Lower leg skin (tissue), 4 donors: ENCODE results near the gene PARVG. TPM values are rescaled to one million over a fixed set of nuclear protein-coding genes. Genes with fewer than 3 reads are reported as not detected.
A peak's percentile ranks its signal among the peaks of the same experiment; 100 is the strongest.

Experiments
- DNase-seq, 2 donors: peaks; one replicate each; pipeline ENCODE4 v3.0.0-alpha.2; 2019; ENCODE audit warnings: low spot score in 2 of 2
- H3K4me3 ChIP-seq: fragments of 200-600 bp; sonication (generic); 2 replicates; pipeline ENCODE4 v1.5.1; 2017; ENCODE audit warnings: mild to moderate bottlenecking, low read depth; ENCODE audit not compliant: poor library complexity, severe bottlenecking
- POLR2A ChIP-seq, 2 donors: fragments of 450-650 bp; IDR thresholded peaks; one replicate each; pipeline ENCODE4 v1.6.1; 2016 to 2017; ENCODE audit warnings: antibody characterized with exemption in 2 of 2, mild to moderate bottlenecking in 1 of 2, moderate library complexity in 1 of 2
- WGBS, 2 donors: methylation state at CpG; one replicate each; pipeline ENCODE4 v1.1.5; 2018; 5-methylcytosine and 5-hydroxymethylcytosine counted together
- intact Hi-C: fragments of 100-400 bp; cut with DNase I; formaldehyde crosslinking; loops from one replicate; pipeline ENCODE4 v1.15.0; 2023; ENCODE audit warnings: low total_unique reads
- total RNA-seq, 4 donors: library from RNA; depleted of rRNA; stranded (reverse); fragments of >200 nt; gene quantifications; one replicate each; pipeline ENCODE4 v1.1.0, GENCODE V29; 2016
- TF ChIP-seq, protein P1 (sequence below), 3 donors: fragments of 450-650 bp; IDR thresholded peaks; one replicate each; pipeline ENCODE4 v1.5.1; 2016; ENCODE audit warnings: antibody characterized with exemption in 3 of 3, mild to moderate bottlenecking in 3 of 3, moderate library complexity in 2 of 3

The PARVG gene
- total RNA-seq, 4 donors from 2014 or later = 2.0 to 11.1 (median 4.5) TPM

DNA sequence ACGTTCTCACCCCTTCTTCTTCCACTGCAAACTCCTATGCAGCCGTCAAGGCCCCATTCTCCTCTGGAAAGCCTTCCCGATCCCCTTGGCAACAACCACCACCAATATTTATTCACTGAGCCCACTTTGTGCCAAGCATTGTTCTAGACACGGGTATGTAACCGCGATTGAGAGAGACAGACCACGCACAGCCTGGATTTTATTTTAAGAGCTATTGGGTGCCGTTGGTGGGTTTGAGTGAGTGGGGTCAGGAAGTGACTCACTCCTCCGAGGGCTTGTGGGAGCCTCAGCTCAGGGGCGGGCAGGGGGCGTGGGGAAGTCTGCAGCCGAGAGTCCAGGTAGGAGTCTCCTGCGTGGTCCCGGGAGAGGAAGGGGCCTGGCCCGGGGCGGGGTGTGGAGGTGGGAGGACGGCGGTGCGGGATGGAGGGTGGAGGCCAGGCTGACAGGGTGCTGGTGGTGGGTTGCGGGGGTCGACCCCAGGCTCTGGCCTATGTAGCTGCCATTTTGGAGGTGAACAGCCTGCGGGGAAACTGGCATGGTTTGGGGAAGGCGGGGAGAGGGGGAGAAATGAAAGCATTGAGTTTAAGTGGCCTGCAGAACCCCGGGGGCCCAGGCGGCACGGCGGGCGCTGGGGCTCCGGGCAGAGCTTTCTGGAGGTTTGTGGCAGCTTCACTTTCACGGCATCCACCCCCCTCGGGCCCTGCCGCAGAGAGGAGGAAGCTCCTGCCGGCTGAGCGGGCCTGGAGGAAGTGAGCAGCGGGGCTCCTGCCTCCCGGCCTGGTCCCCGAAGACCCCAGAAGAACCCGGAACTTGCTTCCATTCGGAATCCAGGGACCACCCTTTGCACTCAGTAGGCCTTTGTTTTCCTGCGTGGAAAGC is 547 bp downstream of the PARVG start:
- TF ChIP-seq, protein P1, sequence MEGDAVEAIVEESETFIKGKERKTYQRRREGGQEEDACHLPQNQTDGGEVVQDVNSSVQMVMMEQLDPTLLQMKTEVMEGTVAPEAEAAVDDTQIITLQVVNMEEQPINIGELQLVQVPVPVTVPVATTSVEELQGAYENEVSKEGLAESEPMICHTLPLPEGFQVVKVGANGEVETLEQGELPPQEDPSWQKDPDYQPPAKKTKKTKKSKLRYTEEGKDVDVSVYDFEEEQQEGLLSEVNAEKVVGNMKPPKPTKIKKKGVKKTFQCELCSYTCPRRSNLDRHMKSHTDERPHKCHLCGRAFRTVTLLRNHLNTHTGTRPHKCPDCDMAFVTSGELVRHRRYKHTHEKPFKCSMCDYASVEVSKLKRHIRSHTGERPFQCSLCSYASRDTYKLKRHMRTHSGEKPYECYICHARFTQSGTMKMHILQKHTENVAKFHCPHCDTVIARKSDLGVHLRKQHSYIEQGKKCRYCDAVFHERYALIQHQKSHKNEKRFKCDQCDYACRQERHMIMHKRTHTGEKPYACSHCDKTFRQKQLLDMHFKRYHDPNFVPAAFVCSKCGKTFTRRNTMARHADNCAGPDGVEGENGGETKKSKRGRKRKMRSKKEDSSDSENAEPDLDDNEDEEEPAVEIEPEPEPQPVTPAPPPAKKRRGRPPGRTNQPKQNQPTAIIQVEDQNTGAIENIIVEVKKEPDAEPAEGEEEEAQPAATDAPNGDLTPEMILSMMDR (IDR thresholded peaks at IDR 0.05) = no peak
- TF ChIP-seq POLR2A (IDR thresholded peaks at IDR 0.05) = no peak
- 45 to 66% methylated on average over 40 of the region's 40 CpGs for WGBS, 2 donors
- intact Hi-C loops = no loop called here
- H3K4me3 ChIP-seq = no peak overlapping the region
- DNase-seq = no peak

DNA sequence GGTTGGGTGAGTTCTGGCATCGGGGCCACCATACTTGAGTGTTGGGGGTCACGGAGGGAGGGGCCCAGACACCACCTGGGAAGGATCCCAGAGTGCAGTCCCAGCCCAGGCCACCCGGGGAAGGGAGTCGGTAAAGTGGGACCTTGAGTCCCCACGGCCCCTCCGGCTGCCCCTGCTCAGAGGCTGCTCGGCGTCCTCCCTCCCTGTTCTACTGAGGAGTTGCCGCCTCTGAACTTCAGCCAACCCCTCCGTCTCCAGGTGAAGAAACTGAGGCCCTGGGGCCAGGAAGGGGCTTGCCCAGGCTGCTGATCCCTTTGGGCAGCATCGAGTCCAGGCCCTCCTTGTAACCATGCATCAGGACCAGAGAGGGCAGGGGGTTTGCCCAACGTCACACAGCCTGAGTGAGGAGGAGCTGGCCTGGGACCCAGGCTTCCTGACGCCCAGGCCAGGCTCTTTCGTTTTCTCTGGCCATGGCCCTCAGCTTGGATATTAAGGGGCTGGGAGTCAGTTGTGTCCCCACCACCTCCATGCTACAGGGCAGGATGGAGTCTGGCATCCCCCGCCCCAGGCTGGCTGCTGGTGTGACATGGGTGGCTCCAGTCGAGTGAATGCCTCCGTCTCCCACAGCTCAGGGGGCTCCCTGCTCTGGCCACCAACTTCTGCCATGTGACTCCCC is 1.3 kb downstream of the PARVG start:
- intact Hi-C loops = no loop called here
- no peak overlapping the region for H3K4me3 ChIP-seq
- TF ChIP-seq, protein P1 (IDR thresholded peaks at IDR 0.05) = no peak
- TF ChIP-seq POLR2A (IDR thresholded peaks at IDR 0.05) = no peak
- WGBS, 2 donors = 62 to 70% methylated on average over 10 to 16 of the region's 17 CpGs
- DNase-seq = no peak

DNA sequence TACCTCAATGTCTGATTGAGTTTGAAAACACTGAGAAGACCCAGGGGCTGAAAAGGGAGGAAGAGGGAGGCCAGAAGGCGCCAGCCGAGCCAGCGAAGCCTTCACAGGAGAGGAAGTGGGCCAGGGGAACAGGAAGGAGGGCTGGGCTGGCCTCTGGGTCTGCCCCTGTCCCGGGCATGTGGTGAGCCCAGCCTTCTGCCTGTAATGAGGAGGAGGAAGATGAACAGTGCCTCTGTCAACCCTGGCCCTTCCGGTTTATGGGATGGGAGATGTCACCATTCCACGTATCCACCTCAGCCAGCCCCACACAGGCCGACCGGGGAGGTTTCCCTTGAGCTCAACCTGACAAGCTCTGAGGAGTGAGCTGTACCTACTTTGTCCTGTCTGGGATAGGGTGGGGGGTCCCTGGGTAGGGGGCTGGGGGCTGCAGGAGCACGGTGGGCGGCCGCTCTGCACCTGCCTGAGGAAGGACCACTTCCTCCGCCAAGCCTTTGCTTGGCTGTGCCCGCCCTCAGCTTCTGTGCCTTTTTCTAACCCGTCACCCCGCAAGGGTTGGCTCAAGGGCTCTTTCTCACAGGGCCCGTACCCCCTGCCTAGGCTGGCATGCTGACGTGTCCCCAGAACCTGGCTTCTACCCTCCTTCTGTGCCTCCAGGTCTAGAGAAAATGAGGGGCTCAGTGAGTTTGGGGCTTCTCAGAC is 2.0 kb downstream of the PARVG start:
- TF ChIP-seq, protein P1 (IDR thresholded peaks at IDR 0.05) = no peak
- no peak for TF ChIP-seq POLR2A (IDR thresholded peaks at IDR 0.05)
- WGBS, 2 donors = 64 to 73% methylated on average over 17 of the region's 17 CpGs
- H3K4me3 ChIP-seq = no peak overlapping the region
- peak in 1 of 2 donors; percentile 48 for DNase-seq
- intact Hi-C loops = no loop called here

DNA sequence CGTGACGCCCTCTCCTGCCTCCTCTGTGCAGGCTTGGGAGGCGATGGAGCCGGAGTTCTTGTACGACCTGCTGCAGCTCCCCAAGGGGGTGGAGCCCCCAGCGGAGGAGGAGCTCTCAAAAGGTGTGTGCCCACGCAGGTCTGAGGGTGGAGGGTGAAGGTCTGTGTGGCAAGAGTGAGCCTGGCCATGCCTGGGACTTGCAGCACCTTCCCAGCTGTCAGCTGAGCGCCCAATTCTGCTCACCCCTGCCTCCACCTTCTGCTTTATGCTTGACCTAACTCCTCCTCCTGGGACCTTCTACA is 2.5 kb downstream of the PARVG start:
- 68 to 71% methylated on average over 8 of the region's 8 CpGs for WGBS, 2 donors
- TF ChIP-seq, protein P1 (IDR thresholded peaks at IDR 0.05) = no peak
- TF ChIP-seq POLR2A (IDR thresholded peaks at IDR 0.05) = no peak
- no peak for DNase-seq
- no peak overlapping the region for H3K4me3 ChIP-seq
- intact Hi-C loops = no loop called here

DNA sequence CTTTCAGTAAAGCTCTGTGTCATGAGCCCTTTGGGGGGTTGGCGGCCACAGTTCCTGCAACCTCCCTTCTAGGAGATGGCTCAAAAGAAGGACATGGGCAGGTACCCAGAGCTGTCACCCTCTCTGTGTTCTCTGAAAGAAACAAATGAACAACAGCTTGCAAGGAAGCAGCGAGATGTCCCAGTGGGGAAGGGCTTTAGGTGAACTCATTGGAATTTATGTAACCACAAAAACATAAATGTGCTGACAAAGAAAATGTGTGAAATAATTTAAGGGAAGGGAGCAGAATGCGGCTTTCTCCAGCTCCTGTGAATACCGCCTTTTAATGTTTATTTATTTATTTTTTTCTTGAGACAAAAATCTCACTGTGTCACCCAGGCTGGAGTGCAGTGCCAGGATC is 3.3 kb downstream of the PARVG start:
- TF ChIP-seq POLR2A (IDR thresholded peaks at IDR 0.05) = no peak
- TF ChIP-seq, protein P1 (IDR thresholded peaks at IDR 0.05) = no peak
- H3K4me3 ChIP-seq = no peak overlapping the region
- 73% methylated on average over 4 of the region's 4 CpGs for WGBS, 2 donors
- intact Hi-C loops = no loop called here
- DNase-seq = no peak
